ENCODE results near the gene KIF7. TPM values are rescaled to one million over a fixed set of nuclear protein-coding genes. Genes with fewer than 3 reads are reported as not detected.

The KIF7 gene
- total and polyA plus RNA-seq, 8 donors = 1.7 to 13.9 (median 3.0) TPM; not detected in 1

GRCh38 chr15:89652666-89653065 lies 2.6 kb downstream of the KIF7 start:
- intact Hi-C loops (cut with DNase I; ENCODE audit: low total_unique reads) = no loop called here
- H3K27me3 ChIP-seq = peaks cover 0 to 29% (median 11%) of the 10 kb centered on the region in 3 donors
- H3K9me3 ChIP-seq = no peaks in the 10 kb centered on the region
- peaks cover 10 to 22% (median 17%) of the 10 kb centered on the region in 4 donors for H3K4me1 ChIP-seq
- TF ChIP-seq CTCF (IDR thresholded peaks at IDR 0.05) (no peak), POLR2A (IDR thresholded peaks at IDR 0.05) (no peak), POLR2AphosphoS5 (IDR thresholded peaks at IDR 0.05) (no peak), EP300 (IDR thresholded peaks at IDR 0.05) (no peak)
- H3K4me3 ChIP-seq = no peak overlapping the region
- DNase-seq = no peak
- H3K36me3 ChIP-seq = peaks cover 0 to 16% (median 2%) of the 10 kb centered on the region in 4 donors
- H3K27ac ChIP-seq = no peak overlapping the region
- WGBS, 5 donors = 78 to 93% (median 83%) methylated on average over 7 to 16 of the region's 16 CpGs

- H3K4me1 ChIP-seq = peaks cover 10 to 27% (median 21%) of the 10 kb centered on the region in 4 donors
- WGBS, 5 donors = 75 to 84% (median 82%) methylated on average over 7 of the region's 7 CpGs
- DNase-seq = no peak
- H3K27ac ChIP-seq = no peak overlapping the region
- intact Hi-C loops (cut with DNase I; ENCODE audit: low total_unique reads) = no loop called here
- TF ChIP-seq POLR2A (IDR thresholded peaks at IDR 0.05) = no peak
- no peak for TF ChIP-seq CTCF (IDR thresholded peaks at IDR 0.05)
- TF ChIP-seq POLR2AphosphoS5 (IDR thresholded peaks at IDR 0.05) = no peak
- no peak for TF ChIP-seq EP300 (IDR thresholded peaks at IDR 0.05)
- peaks cover 0 to 16% (median 2%) of the 10 kb centered on the region in 4 donors for H3K36me3 ChIP-seq
- H3K4me3 ChIP-seq = no peak overlapping the region
- no peaks in the 10 kb centered on the region for H3K9me3 ChIP-seq
- H3K27me3 ChIP-seq = peaks cover 0 to 29% (median 11%) of the 10 kb centered on the region in 3 donors
These were observed 3.1 kb downstream of the KIF7 start for GRCh38 chr15:89652131-89652530.

GRCh38 chr15:89649716-89650115 lies 5.6 kb downstream of the KIF7 start:
- Histone ChIP-seq H3K9me3 (no peaks in the 10 kb centered on the region), H3K36me3 (peaks cover 0 to 26% (median 4%) of the 10 kb centered on the region in 4 donors), H3K4me3 (no peak overlapping the region), H3K27ac (no peak overlapping the region), H3K27me3 (peaks cover 0 to 12% (median 2%) of the 10 kb centered on the region in 3 donors), H3K4me1 (peaks cover 5 to 20% (median 12%) of the 10 kb centered on the region in 4 donors)
- no peak for DNase-seq
- TF ChIP-seq CTCF (IDR thresholded peaks at IDR 0.05) = no peak
- TF ChIP-seq POLR2AphosphoS5 (IDR thresholded peaks at IDR 0.05) = no peak
- TF ChIP-seq EP300 (IDR thresholded peaks at IDR 0.05) = no peak
- no peak for TF ChIP-seq POLR2A (IDR thresholded peaks at IDR 0.05)
- intact Hi-C loops (cut with DNase I; ENCODE audit: low total_unique reads) = loop anchor here (10.0 kb wide), 1 partner anchor 95 kb away; no protein-coding TSS in a partner anchor
- WGBS, 5 donors = 90 to 95% (median 93%) methylated on average over 4 to 15 of the region's 15 CpGs

- 96 to 97% (median 96%) methylated on average over 21 to 37 of the region's 37 CpGs for WGBS, 5 donors
- H3K9me3 ChIP-seq = no peaks in the 10 kb centered on the region
- peaks cover 0 to 29% (median 5%) of the 10 kb centered on the region in 4 donors for H3K36me3 ChIP-seq
- DNase-seq = no peak
- H3K4me1 ChIP-seq = peaks cover 0 to 14% (median 7%) of the 10 kb centered on the region in 4 donors
- TF ChIP-seq POLR2AphosphoS5 (IDR thresholded peaks at IDR 0.05) (no peak), CTCF (IDR thresholded peaks at IDR 0.05) (no peak), POLR2A (IDR thresholded peaks at IDR 0.05) (no peak), EP300 (IDR thresholded peaks at IDR 0.05) (no peak)
- no peak overlapping the region for H3K27ac ChIP-seq
- intact Hi-C loops (cut with DNase I; ENCODE audit: low total_unique reads) = loop anchor here (10.0 kb wide), 1 partner anchor 96 kb away; no protein-coding TSS in a partner anchor
- H3K4me3 ChIP-seq = no peak overlapping the region
- peaks cover 0 to 6% (median 0%) of the 10 kb centered on the region in 3 donors for H3K27me3 ChIP-seq
These were observed 6.1 kb downstream of the KIF7 start for GRCh38 chr15:89649013-89649625.

Data from stomach (tissue), 9 donors.